Measurements from ENCODE around the gene ABLIM2. TPM values are rescaled to one million over a fixed set of nuclear protein-coding genes. Genes with fewer than 3 reads are reported as not detected.

The ABLIM2 gene
- total RNA-seq, 4 donors from 2014 or later, result 177 to 281 (median 244) TPM

- peaks cover 4 to 9% of the 10 kb centered on the region in 2 donors for H3K4me1 ChIP-seq
- in situ Hi-C loops (cut with MboI; ENCODE audit: low sequenced_read_pairs in 4 of 4), result no loop called here
- intact Hi-C loops (cut with DNase I; ENCODE audit: low total_unique reads), result no loop called here
Measured at GRCh38 chr4:8204576-8205227, 46.1 kb upstream of the ABLIM2 start.

DNA sequence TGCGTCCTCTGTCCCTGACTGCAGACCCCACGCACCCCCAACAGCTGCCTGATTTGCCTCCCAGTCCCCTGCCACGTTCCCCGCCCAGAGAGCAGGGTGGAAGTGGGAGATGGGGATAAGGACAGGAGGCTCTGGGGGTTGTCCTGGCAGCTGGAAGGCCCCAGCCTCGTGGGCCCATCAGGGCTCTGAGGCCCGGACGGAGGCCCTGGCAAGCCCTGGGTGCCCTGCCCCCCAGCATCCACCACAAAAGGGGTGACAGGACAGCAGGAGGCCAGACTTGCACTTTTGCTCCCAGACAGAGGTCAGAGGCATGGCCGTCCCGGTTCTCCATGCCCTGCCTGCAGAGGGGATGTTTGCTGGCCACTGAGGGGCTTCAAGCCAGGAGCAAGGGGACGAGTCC, 45.2 kb upstream of the ABLIM2 start:
- Histone ChIP-seq H3K27me3 (no peaks in the 10 kb centered on the region), H3K27ac (no peak overlapping the region), H3K4me1 (peaks cover 12 to 18% of the 10 kb centered on the region in 2 donors), H3K9me3 (no peaks in the 10 kb centered on the region), H3K4me3 (no peak overlapping the region), H3K36me3 (no peaks in the 10 kb centered on the region)
- TF ChIP-seq POLR2A (IDR thresholded peaks at IDR 0.05) (no peak), CTCF (IDR thresholded peaks at IDR 0.05 in 4 of 5, conservative IDR thresholded peaks at IDR 0.05 in 1 of 5) (no peak)
- ATAC-seq, result no peak
- no peak for DNase-seq
- intact Hi-C loops (cut with DNase I; ENCODE audit: low total_unique reads), result no loop called here
- in situ Hi-C loops (cut with MboI; ENCODE audit: low sequenced_read_pairs in 4 of 4), result no loop called here

More at GRCh38 chr4:8204576-8205227, 46.1 kb upstream of the ABLIM2 start:
- no peak for TF ChIP-seq POLR2A (IDR thresholded peaks at IDR 0.05)
- TF ChIP-seq CTCF (IDR thresholded peaks at IDR 0.05 in 4 of 5, conservative IDR thresholded peaks at IDR 0.05 in 1 of 5), result no peak
- ATAC-seq, result no peak
- no peak for DNase-seq
- H3K27ac ChIP-seq, result no peak overlapping the region
- H3K9me3 ChIP-seq, result no peaks in the 10 kb centered on the region
- H3K36me3 ChIP-seq, result no peaks in the 10 kb centered on the region
- H3K4me3 ChIP-seq, result no peak overlapping the region
- H3K27me3 ChIP-seq, result no peaks in the 10 kb centered on the region

DNA sequence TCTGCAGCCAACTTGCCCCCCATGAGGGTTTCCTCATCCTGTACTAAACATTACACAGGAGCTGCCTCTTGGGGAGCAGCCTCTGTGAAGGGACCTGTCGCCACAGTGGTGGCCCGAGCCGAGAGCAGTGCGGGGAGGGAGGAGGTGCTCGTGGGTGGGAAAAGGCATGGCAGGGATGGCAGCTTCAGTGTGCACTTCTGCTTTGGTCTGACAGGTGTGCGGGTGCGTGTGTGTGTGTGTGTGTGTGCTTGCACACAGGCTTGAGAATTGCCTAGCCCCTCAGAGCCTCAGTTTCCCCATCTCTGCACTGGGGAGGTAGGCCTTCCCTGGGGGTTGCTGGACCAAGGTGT, 44.4 kb upstream of the ABLIM2 start:
- peaks cover 16 to 18% of the 10 kb centered on the region in 2 donors for H3K4me1 ChIP-seq
- TF ChIP-seq POLR2A (IDR thresholded peaks at IDR 0.05) (no peak), CTCF (IDR thresholded peaks at IDR 0.05 in 4 of 5, conservative IDR thresholded peaks at IDR 0.05 in 1 of 5) (no peak)
- no peaks in the 10 kb centered on the region for H3K9me3 ChIP-seq
- H3K27me3 ChIP-seq, result no peaks in the 10 kb centered on the region
- intact Hi-C loops (cut with DNase I; ENCODE audit: low total_unique reads), result no loop called here
- DNase-seq (no peak), ATAC-seq (no peak)
- no peak overlapping the region for H3K4me3 ChIP-seq
- in situ Hi-C loops (cut with MboI; ENCODE audit: low sequenced_read_pairs in 4 of 4), result no loop called here
- H3K27ac ChIP-seq, result no peak overlapping the region
- no peaks in the 10 kb centered on the region for H3K36me3 ChIP-seq

- H3K4me3 ChIP-seq, result no peak overlapping the region
- no peaks in the 10 kb centered on the region for H3K9me3 ChIP-seq
- no peak for TF ChIP-seq CTCF (IDR thresholded peaks at IDR 0.05 in 4 of 5, conservative IDR thresholded peaks at IDR 0.05 in 1 of 5)
- no peak for TF ChIP-seq POLR2A (IDR thresholded peaks at IDR 0.05)
- no peak overlapping the region for H3K27ac ChIP-seq
- in situ Hi-C loops (cut with MboI; ENCODE audit: low sequenced_read_pairs in 4 of 4) (no loop called here), intact Hi-C loops (cut with DNase I; ENCODE audit: low total_unique reads) (no loop called here)
- H3K4me1 ChIP-seq, result peaks cover 16 to 18% of the 10 kb centered on the region in 2 donors
- no peak for DNase-seq
- no peaks in the 10 kb centered on the region for H3K36me3 ChIP-seq
- H3K27me3 ChIP-seq, result no peaks in the 10 kb centered on the region
- no peak for ATAC-seq
Measured at GRCh38 chr4:8202108-8203051, 43.8 kb upstream of the ABLIM2 start.

All from gastrocnemius medialis (tissue), 4 donors.